ENCODE measurements around the gene FMNL3.
"Not testable (repeated sequence)": the region's sequence is repeated elsewhere in the genome, so short reads cannot be mapped to it uniquely, and the experiment has no call there.

Gene FMNL3

DNA sequence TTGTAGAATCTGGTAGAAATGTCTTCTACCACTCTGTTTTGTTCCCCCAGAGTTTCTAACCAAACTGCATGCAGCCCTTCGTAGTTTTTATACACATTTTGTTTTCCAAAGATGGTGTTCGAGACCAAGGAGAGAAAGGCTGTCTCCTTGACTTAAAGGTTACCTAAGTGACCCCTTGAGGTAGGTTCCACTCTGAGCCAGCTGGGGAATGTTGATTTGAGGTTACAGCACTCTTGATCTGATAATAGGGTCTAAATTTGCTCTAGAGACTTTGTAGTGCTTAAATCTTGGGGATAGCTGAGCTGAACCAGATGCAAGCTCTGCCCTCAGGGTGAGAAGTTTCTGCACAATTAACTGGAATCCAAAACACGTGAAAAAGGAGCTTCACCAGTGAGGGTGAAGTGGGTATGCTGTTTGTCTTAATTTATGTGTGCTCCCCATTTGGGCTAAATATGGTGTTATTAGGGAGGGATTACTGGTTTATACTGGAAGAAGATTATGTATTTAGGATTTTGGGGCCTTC, 37.2 kb upstream of the FMNL3 start:
- TF ChIP-seq, protein P1, sequence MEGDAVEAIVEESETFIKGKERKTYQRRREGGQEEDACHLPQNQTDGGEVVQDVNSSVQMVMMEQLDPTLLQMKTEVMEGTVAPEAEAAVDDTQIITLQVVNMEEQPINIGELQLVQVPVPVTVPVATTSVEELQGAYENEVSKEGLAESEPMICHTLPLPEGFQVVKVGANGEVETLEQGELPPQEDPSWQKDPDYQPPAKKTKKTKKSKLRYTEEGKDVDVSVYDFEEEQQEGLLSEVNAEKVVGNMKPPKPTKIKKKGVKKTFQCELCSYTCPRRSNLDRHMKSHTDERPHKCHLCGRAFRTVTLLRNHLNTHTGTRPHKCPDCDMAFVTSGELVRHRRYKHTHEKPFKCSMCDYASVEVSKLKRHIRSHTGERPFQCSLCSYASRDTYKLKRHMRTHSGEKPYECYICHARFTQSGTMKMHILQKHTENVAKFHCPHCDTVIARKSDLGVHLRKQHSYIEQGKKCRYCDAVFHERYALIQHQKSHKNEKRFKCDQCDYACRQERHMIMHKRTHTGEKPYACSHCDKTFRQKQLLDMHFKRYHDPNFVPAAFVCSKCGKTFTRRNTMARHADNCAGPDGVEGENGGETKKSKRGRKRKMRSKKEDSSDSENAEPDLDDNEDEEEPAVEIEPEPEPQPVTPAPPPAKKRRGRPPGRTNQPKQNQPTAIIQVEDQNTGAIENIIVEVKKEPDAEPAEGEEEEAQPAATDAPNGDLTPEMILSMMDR (conservative IDR thresholded peaks at IDR 0.05; ENCODE audit: control insufficient read depth, insufficient read depth, low read depth, low read length), result no peak
- no peak for DNase-seq (ENCODE audit: low read depth)
- H3K4me3 ChIP-seq (ENCODE audit: control insufficient read depth, low read depth, low read length), result no peak overlapping the region

DNA sequence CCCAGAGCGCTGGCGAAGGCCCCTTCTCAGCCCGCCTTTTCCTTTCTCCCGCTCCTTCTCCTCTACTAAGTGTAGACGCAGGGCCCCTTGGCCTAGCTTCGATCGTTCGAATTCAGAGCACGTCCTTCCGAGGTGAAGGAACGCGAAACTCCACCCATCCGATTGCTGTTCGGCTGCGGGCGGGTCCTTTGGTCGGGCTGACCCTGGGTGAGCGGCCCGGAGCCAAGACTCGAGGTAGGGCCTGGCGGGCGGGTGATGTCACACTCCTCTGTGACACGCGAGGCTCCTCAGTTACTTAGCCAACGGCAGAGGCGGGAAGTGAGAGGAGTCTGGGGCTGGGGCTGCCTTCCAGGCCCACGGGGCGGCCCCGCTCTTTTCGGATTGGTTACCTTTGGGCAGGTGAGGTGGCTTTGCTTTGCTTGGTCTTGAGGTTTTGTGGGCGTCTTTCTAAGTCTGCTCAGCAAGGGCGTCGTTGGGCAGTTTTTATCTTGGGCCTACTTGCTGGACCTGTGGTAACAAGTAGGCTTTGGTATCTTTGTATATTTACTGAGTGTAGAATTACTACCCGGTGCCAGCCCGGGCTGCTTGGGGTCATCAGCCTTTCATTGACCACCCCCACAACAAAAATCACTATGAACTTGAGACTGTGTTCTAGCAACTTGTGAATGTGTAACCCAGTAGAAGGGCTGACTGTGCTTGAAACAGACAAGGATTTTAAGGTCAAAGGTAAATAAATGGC, 34.8 kb upstream of the FMNL3 start:
- TF ChIP-seq, protein P1 (conservative IDR thresholded peaks at IDR 0.05; ENCODE audit: control insufficient read depth, insufficient read depth, low read depth, low read length), result no peak
- DNase-seq (ENCODE audit: low read depth), result peak; percentile 85
- H3K4me3 ChIP-seq (ENCODE audit: control insufficient read depth, low read depth, low read length), result peak overlapping the region; percentile 80

DNA sequence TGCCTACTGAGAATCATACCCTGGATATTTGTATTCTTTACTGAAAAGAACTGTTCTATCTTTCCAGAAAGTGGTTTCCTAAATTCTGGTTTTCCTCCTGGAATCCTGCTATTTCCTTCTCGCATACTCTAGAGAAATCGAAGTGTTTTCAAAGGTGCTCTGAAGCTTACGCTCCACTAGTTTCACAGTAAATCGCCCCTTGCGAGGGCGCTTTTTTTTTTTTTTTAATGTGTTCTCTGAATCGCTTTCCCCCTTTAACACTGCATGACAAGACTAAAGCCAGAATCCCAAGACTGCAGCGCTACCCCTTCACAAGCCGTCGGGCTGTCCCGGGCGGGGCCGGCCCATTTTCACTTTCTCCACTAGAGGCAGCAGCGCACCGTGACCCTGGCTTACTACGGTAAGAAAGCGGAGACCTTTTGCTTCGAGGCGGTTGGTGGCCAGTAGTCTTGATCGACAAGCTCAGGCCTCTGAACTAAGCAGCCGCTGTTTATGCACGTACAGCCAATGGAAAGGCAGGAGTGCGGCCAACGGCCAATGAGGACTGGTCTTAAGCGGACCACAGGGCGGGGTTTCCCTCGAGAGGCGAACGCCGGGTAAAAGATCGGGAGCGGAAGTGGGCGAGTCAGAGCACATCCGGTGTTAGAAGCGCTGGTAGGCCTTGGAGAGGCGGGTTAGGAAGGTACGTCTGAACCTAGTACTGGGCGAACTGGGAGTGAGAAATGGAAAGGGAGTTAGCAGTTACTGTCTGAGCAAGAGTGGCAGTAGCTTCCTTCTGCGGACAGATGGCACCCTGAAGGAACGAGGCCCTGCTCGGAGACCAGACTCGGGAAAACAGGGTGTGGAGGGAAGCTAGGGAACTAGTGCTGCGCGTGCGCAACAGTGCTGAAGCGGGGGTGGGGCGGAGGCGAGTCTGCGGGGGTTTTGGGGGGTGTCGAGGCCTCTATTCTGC, 34.0 kb upstream of the FMNL3 start, which contains the start of gene TMBIM6:
Gene TMBIM6, plus strand, starts transcription at position 628 of the 952 bp plus-strand sequence. CDS start 10,937 bp downstream, outside the sequence.
- TF ChIP-seq, protein P1 (conservative IDR thresholded peaks at IDR 0.05; ENCODE audit: control insufficient read depth, insufficient read depth, low read depth, low read length), result peak; percentile 85
- H3K4me3 ChIP-seq (ENCODE audit: control insufficient read depth, low read depth, low read length), result peak within 1 kb of the TSS; percentile 80
- DNase-seq (ENCODE audit: low read depth), result peak; percentile 100

- not testable (repeated sequence) for DNase-seq (ENCODE audit: low read depth); H3K4me3 ChIP-seq (ENCODE audit: control insufficient read depth, low read depth, low read length)
These were observed 33.1 kb upstream of the FMNL3 start for GRCh38 chr12:49740277-49740676.

GRCh38 chr12:49738721-49739120, 31.5 kb upstream of the FMNL3 start:
- H3K4me3 ChIP-seq (ENCODE audit: control insufficient read depth, low read depth, low read length), result not testable (repeated sequence)
- DNase-seq (ENCODE audit: low read depth), result peak; percentile 24

- DNase-seq (ENCODE audit: low read depth); H3K4me3 ChIP-seq (ENCODE audit: control insufficient read depth, low read depth, low read length): not testable (repeated sequence)
These were observed 27.7 kb upstream of the FMNL3 start for GRCh38 chr12:49734900-49735299.

DNA sequence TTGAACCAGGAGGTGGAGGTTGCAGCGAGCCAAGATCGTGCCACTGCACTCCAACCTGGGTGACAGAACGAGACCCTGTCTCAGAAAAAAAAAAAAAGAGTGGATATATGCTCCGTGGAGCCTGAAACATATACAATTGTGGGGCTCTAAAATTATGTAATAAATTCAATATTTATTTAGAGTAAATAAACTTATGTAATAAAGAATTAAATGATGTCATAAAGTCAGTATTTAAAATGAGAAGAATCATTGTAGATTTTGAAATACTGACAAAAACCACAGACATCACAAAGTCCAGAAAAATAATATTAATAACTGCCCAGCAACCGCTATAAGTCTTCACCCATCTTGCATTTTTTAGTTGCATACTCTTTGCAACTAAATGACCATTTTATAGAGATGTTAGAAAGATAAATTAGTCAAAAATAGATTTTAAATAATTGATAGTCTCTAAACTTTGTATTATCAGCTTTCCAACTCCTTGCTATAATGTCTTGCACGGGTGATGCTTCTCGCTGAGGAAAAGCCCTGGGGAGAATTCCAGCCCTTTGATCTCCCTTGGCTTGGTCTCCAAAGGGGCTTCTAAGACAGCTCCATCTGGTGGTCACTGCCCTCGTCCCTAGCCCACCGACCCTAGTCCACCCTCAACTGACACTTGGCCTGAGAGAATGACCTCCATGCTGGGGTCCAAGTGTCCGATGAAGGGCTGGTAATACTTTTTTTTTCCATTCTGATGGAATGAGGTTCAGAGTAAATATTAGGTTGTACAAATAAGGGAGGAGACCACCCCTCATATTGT, 26.2 kb upstream of the FMNL3 start:
- H3K4me3 ChIP-seq (ENCODE audit: control insufficient read depth, low read depth, low read length), result no peak overlapping the region
- no peak for DNase-seq (ENCODE audit: low read depth)
- TF ChIP-seq, protein P1 (conservative IDR thresholded peaks at IDR 0.05; ENCODE audit: control insufficient read depth, insufficient read depth, low read depth, low read length), result no peak

All from fibroblast of mammary gland (primary cell).